Measurements from ENCODE around the gene CELSR3.

The CELSR3 gene

GRCh38 chr3:48700731-48701405, 38.2 kb upstream of the CELSR3 start:
- Histone ChIP-seq H3K27ac (peak overlapping the region in 1 of 2 donors; percentile 15), H3K4me3 (no peak overlapping the region)
- no peak for TF ChIP-seq CTCF (IDR thresholded peaks at IDR 0.05)
- no peak for DNase-seq (ENCODE audit: low spot score)

GRCh38 chr3:48698891-48699290, 36.2 kb upstream of the CELSR3 start:
- H3K27ac ChIP-seq, result no peak overlapping the region

GRCh38 chr3:48697952-48698351, 35.3 kb upstream of the CELSR3 start:
- no peak for TF ChIP-seq CTCF (IDR thresholded peaks at IDR 0.05)
- Histone ChIP-seq H3K27ac (no peak overlapping the region), H3K4me3 (no peak overlapping the region)
- DNase-seq (ENCODE audit: low spot score), result no peak

More at GRCh38 chr3:48698891-48699290, 36.2 kb upstream of the CELSR3 start:
- TF ChIP-seq CTCF (IDR thresholded peaks at IDR 0.05), result no peak
- no peak for DNase-seq (ENCODE audit: low spot score)
- H3K4me3 ChIP-seq, result no peak overlapping the region

GRCh38 chr3:48696601-48697000, 33.9 kb upstream of the CELSR3 start:
- TF ChIP-seq CTCF (IDR thresholded peaks at IDR 0.05), result no peak
- H3K27ac ChIP-seq, result peak overlapping the region in 1 of 2 donors; percentile 96
- H3K4me3 ChIP-seq, result no peak overlapping the region
- DNase-seq (ENCODE audit: low spot score), result no peak

- no peak overlapping the region for H3K4me3 ChIP-seq
- H3K27ac ChIP-seq, result peak overlapping the region; percentile 76 to 96
- DNase-seq (ENCODE audit: low spot score), result no peak
- no peak for TF ChIP-seq CTCF (IDR thresholded peaks at IDR 0.05)
Observed at GRCh38 chr3:48696156-48696555, 33.5 kb upstream of the CELSR3 start.

- Histone ChIP-seq H3K27ac (peak overlapping the region; percentile 76 to 96), H3K4me3 (peak overlapping the region; percentile 79)
- DNase-seq (ENCODE audit: low spot score), result peak; percentile 87
- TF ChIP-seq CTCF (IDR thresholded peaks at IDR 0.05), result no peak
Observed at GRCh38 chr3:48695393-48695753, 32.7 kb upstream of the CELSR3 start.

GRCh38 chr3:48694610-48695392, 32.1 kb upstream of the CELSR3 start:
- Histone ChIP-seq H3K27ac (peak overlapping the region; percentile 76 to 96), H3K4me3 (peak overlapping the region; percentile 79)
- TF ChIP-seq CTCF (IDR thresholded peaks at IDR 0.05), result no peak
- peak; percentile 88 for DNase-seq (ENCODE audit: low spot score)
